Endothelial cell of umbilical vein (primary cell): ENCODE measurements around the gene ASRGL1.

ENCODE experiments used
- CTCF ChIP-seq, 2 donors: IDR thresholded peaks; 1 replicate in 1 of 2; 2 replicates in 1 of 2; pipeline ENCODE4 v1.5.1; 2011; ENCODE audit warnings: low read length in 2 of 2, mild to moderate bottlenecking in 2 of 2, moderate library complexity in 2 of 2, control low read depth in 1 of 2, inconsistent platforms in 1 of 2, low read depth in 1 of 2; ENCODE audit not compliant: insufficient read depth in 1 of 2; ENCODE audit errors: extremely low read depth in 1 of 2
- EZH2 ChIP-seq: IDR thresholded peaks from 2 replicates; pipeline ENCODE4 v1.6.1; 2012; ENCODE audit warnings: borderline replicate concordance, low read depth, mild to moderate bottlenecking, moderate library complexity, low read length, inconsistent platforms; ENCODE audit not compliant: severe bottlenecking

GRCh38 chr11:62322524-62322923 lies 14.7 kb upstream of the ASRGL1 start:
- TF ChIP-seq EZH2 (no peak), CTCF (IDR thresholded peaks at IDR 0.05; ENCODE audit: extremely low read depth in 1 of 2, insufficient read depth in 1 of 2, low read depth in 1 of 2, low read length in 2 of 2) (no peak)
